ENCODE measurements around the gene MLLT3. TPM values are rescaled to one million over a fixed set of nuclear protein-coding genes. Genes with fewer than 3 reads are reported as not detected.

MLLT3 gene
- total and polyA plus RNA-seq, 9 donors: 8.7 to 15.4 (median 13.8) TPM

DNA sequence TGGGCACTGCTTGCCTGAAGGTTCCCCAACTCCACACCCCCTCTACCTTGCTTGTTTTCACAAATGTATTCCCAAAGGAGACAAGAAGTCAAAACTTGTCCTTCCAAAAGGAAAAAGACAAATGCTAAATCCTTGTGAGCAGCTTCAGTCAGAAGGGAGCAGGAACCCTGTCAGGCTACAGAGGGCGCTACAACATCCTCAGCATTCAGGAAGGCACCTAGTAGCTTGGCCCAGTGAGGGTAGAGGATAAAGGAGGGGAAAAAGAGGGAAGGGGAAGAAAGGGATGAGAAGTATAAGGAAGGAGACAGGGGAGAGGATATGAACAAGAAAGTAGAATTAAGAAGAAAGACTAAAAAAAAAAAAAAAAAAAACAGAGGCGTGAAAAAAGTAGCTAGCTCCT is 97.5 kb downstream of the MLLT3 start:
- Histone ChIP-seq H3K27me3 (no peaks in the 10 kb centered on the region), H3K36me3 (no peaks in the 10 kb centered on the region), H3K9me3 (no peaks in the 10 kb centered on the region), H3K4me3 (no peak overlapping the region), H3K4me1 (ENCODE audit: insufficient read depth) (no peaks in the 10 kb centered on the region), H3K27ac (no peak overlapping the region)
- 81 to 97% (median 91%) methylated on average over 2 of the region's 2 CpGs for WGBS, 3 donors
- TF ChIP-seq EP300 (IDR thresholded peaks at IDR 0.05) (no peak), POLR2A (IDR thresholded peaks at IDR 0.05) (no peak)
- TF ChIP-seq, protein P1, sequence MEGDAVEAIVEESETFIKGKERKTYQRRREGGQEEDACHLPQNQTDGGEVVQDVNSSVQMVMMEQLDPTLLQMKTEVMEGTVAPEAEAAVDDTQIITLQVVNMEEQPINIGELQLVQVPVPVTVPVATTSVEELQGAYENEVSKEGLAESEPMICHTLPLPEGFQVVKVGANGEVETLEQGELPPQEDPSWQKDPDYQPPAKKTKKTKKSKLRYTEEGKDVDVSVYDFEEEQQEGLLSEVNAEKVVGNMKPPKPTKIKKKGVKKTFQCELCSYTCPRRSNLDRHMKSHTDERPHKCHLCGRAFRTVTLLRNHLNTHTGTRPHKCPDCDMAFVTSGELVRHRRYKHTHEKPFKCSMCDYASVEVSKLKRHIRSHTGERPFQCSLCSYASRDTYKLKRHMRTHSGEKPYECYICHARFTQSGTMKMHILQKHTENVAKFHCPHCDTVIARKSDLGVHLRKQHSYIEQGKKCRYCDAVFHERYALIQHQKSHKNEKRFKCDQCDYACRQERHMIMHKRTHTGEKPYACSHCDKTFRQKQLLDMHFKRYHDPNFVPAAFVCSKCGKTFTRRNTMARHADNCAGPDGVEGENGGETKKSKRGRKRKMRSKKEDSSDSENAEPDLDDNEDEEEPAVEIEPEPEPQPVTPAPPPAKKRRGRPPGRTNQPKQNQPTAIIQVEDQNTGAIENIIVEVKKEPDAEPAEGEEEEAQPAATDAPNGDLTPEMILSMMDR (IDR thresholded peaks at IDR 0.05): no peak
- intact Hi-C loops (cut with DNase I): no loop called here
- DNase-seq: no peak

DNA sequence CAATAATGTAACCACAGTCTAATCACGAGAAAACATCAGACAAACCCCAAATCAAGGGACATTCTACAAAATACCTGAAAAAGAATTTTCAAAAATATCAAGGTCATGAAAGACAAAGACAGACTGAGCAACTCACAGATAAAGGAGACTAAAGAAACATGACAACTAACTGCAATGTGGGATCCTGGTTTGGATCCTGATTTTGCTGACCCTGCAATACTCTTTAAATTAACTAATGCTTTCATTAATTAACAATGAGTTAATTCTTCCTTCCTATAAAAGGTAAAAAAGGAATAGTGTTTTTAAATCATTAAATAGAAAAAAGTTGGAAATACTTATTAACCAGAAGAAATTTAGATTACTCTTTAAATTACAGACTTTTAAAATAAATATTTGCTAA is 103.6 kb downstream of the MLLT3 start:
- Histone ChIP-seq H3K36me3 (no peaks in the 10 kb centered on the region), H3K9me3 (no peaks in the 10 kb centered on the region), H3K4me1 (ENCODE audit: insufficient read depth) (no peaks in the 10 kb centered on the region), H3K27ac (no peak overlapping the region), H3K4me3 (no peak overlapping the region), H3K27me3 (no peaks in the 10 kb centered on the region)
- 93 to 95% (median 93%) methylated on average over 1 of the region's 1 CpG for WGBS, 3 donors
- intact Hi-C loops (cut with DNase I): no loop called here
- DNase-seq: no peak
- TF ChIP-seq POLR2A (IDR thresholded peaks at IDR 0.05): no peak
- TF ChIP-seq, protein P1 (IDR thresholded peaks at IDR 0.05): no peak
- TF ChIP-seq EP300 (IDR thresholded peaks at IDR 0.05): no peak

DNA sequence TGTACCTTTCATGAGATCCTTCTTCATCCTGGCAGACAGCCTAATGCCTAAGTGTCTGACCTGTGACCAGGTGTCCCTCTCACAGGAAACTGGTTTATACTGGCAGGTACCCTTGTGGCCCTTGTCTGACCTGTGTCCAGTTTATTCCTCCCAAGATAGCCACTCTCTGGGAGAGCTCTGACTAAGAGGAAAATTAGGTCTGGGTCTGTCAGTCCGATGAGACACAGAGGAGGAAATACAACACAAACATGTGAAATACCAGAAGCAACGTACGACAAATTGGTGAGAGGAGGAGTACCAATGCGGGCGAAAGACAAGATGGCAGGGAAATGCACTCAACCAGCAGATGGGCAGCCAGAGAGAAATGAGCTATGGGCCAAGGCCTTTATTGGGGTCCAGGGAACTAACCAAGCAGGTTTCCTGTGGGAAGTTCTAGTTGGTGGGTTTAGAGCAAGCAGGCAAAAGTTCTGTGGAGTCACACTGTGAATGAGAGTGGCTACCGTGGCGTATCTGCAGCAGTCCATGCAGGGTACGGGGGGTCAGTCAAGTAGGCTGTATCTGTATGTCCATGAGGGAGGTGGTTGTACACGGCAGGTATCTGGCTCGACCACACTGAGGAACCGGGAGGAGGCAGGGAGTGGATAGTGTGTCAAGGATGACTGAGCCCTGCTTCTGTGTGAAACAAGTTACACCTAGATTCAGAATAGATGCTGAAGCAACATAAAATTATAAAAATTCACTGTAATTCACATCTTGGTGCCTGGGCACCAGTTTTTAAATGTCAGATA is 109.0 kb downstream of the MLLT3 start:
- 91 to 93% (median 92%) methylated on average over 11 of the region's 11 CpGs for WGBS, 3 donors

DNA sequence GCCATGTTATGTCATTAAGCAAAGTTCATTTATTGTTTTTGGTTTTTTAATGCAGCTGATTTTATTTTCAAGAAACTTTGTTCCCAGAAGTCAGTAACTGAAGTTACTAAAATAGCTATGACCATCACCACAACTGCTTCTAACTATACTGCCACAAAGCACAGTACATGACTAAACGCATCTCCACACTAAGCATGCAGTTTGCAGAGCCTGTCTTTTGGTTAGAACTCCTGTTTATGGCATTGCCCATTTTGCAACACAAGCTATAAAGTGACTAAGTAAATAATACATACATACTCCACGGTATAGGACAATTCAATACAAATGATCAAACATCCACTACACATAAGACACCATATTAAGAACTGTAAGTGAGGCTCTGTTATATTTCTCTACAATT is 109.7 kb downstream of the MLLT3 start:
- Histone ChIP-seq H3K4me3 (no peak overlapping the region), H3K9me3 (no peaks in the 10 kb centered on the region), H3K27me3 (no peaks in the 10 kb centered on the region), H3K27ac (no peak overlapping the region), H3K4me1 (ENCODE audit: insufficient read depth) (peaks cover 4% of the 10 kb centered on the region), H3K36me3 (no peaks in the 10 kb centered on the region)
- TF ChIP-seq EP300 (IDR thresholded peaks at IDR 0.05) (no peak), POLR2A (IDR thresholded peaks at IDR 0.05) (no peak)
- TF ChIP-seq, protein P1 (IDR thresholded peaks at IDR 0.05): no peak
- intact Hi-C loops (cut with DNase I): no loop called here
- DNase-seq: no peak
- 66 to 77% (median 72%) methylated on average over 2 of the region's 2 CpGs for WGBS, 3 donors

More for the DNA sequence above, 109.0 kb downstream of the MLLT3 start:
- H3K27me3 ChIP-seq: no peaks in the 10 kb centered on the region
- intact Hi-C loops (cut with DNase I): no loop called here
- TF ChIP-seq POLR2A (IDR thresholded peaks at IDR 0.05) (no peak), EP300 (IDR thresholded peaks at IDR 0.05) (no peak)
- TF ChIP-seq, protein P1 (IDR thresholded peaks at IDR 0.05): no peak
- peaks cover 4% of the 10 kb centered on the region for H3K4me1 ChIP-seq (ENCODE audit: insufficient read depth)
- H3K9me3 ChIP-seq: no peaks in the 10 kb centered on the region
- H3K36me3 ChIP-seq: no peaks in the 10 kb centered on the region
- H3K27ac ChIP-seq: no peak overlapping the region
- H3K4me3 ChIP-seq: no peak overlapping the region
- DNase-seq: no peak
